GF-D8 (cell line): ENCODE measurements around the gene PTPN3.
"Not testable (repeated sequence)": the region's sequence is repeated elsewhere in the genome, so short reads cannot be mapped to it uniquely, and the experiment has no call there.

Experiments used
- DNase-seq: peaks from one replicate; lab custom pipeline; 2025; lab: John Stamatoyannopoulos, UW

PTPN3 gene

DNA sequence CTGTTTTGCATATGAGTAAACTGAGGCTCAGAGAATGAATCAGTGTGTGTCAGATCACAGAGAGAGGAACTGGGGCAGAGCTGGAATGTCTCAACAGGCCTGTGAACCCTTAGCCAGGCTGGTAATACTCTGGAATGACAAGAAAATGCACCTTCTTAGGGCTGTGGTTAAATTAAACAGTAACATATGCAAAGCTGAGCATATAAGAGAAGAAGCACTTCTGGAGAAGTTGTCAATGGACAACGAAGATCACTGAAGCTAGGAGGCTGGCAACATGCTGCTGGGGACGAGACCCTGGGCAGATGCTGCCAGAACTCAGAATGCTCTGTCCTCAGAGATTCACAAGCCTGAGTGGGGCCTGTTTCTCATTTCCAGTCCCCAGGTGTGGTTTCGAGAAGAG is 112.6 kb downstream of the PTPN3 start:
- DNase-seq = no peak

DNA sequence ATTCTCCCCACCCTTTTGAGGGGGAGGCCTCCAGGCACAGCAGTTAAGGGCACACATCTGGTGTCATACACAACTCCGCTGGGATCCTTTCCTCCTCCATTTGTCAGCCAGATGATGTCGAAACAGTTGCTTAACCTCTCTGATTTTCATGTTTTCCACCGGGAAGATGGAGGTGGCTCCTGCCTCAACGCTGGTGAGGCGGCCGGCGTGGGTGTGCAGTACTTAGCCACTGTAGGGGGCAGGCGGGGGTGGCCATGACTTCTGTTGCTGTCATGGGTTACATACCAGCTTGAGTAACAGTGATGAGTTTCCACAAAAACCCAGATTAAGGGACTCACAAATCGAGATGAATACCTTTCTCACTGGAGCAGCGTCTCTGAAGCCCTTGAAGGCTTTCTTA is 114.2 kb downstream of the PTPN3 start:
- no peak for DNase-seq

DNA sequence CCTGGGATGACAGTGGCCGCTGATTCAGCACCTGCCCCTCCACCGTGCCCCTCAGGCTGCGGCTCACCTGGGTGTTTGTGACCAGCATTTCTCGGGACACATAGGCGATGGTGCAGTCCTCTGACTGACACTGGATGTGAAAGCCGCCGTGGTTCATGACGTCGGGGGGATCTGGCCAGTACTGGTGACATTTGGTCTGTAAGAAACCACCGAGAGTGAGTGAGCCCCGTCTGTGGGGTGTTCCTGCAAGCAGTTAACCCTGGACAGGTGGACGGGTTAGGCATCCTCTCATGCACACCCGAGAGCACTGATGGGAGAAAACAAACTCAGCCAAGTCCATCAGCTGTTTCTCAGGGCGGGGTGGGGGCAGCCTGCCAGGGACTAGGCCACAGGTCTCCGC is 114.8 kb downstream of the PTPN3 start:
- DNase-seq = no peak

DNA sequence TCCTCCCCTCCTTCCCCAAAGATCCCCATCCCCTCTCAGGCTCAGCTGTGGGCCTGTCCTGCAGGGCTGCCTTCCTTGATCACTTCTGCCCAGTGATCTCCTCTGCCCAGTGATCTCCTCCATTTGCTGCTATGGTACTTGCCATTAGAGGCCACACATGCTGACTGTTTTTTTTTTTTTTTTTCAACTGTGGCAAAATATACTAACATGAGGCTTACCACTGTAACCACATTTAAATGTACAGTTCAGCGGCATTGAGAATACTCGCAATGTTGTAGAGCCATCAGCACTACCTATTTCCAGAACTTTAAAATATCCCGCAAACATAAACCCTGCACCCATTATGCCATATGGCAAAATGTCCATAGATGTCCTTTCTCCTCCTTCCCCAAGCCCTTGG is 115.5 kb downstream of the PTPN3 start:
- DNase-seq = no peak

DNA sequence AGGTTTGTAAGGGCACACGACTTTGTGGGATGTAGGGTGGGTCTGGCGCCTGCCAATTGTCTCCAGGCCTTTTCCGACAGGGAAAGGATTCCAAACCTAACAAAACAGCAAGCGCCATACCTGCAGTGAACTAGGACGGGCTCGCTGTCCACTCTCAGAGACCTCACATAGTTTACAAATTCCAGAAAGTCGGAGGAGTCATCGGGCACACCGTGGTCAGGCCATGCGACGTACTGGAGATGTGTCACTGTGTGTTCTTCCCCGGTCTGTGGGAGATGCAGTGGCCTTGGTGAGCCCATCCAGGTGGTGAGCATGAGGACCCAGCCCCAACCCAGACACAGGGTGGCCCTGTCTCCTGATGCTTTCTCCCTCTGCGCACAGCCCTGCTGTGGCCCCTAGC is 115.9 kb downstream of the PTPN3 start:
- no peak for DNase-seq

DNA sequence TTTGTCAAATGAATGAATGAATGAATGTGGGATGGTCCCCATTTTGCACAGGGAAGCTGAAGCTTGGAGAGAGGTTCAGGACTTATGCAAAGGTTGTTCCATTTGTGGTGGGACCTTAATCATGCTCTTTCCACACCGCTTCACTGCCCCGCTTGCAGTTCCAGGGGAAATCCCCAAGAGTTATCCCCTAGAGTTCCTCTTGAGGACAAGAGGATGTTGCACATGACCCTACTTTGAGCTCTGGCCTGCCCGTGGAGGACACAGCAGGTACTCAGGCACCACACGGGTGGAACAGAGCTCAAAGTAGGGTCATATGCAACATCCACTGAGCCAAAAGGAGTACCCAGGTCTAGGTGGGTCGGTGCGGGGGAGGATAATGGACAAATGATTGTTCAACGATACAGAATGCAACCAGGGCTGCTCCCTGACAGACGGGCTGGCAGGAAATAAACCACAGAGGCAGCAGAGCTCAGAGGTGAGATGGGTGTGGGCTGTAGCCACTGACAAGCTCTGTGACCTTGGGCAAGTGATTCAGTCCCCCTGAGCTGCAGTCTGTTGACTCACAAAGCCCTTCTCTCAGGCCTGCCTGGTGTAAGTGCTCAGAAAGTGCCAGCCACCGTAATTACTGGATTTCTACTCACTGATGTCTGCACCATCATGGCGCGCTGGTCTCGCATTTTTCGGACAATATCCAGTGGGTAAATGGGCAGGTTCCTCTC is 116.9 kb downstream of the PTPN3 start:
- no peak for DNase-seq

DNA sequence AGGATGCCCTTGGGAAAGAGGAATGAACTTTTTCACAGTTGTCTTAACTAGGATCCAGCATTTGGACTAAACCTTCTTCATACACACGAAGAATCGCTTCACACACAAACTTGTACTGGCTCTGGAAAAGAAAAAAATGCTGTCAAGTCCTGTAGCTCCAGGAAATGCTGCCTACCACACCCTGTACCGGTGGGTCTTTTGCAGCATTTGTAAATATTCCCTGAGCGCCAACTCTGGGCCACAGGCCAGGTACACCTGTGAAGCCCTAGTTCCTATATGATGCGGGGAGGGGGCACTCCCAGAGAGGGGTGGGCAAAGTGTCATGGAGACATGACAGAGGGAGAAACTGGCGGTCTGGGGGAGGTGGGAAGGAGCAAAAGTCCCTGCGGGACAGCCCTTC is 118.6 kb downstream of the PTPN3 start:
- no peak for DNase-seq

DNA sequence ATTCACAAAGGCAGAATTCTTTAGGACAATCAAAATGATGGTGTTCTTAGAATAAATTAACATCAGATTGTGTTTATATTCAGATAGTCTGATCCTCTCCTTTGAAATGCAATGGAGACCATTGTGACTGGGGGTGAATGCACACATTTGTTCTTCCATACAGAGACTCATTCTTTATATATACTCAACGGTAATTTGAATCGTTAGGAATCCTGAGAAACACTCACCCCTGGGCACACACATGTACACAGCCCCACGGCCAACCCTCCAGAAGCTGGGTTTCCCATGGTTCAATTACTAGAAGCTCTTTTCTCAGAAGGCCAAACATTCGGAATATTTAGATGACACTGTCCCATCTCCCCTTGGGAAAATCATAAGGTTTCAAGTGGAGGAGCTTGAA is 119.8 kb downstream of the PTPN3 start:
- DNase-seq = no peak

DNA sequence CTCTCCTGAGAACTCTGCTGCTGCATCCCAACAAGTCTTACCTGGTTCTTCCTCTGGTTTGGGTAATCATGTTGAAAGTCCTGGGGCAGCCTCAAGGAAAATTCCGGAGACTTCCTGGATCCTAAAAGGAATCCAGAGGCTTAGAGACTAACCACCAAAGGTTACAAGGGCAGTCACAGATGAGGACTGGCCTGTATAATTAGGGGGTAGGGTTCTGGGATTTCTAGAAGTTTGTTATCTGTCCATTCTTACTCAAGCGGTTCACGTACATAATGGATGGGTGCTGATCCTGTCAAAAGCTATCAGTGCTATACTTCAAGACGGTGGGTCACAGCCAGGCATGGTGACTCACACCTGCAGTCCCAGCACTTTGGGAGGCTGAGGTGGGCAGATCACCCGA is 125.9 kb downstream of the PTPN3 start:
- no peak for DNase-seq

DNA sequence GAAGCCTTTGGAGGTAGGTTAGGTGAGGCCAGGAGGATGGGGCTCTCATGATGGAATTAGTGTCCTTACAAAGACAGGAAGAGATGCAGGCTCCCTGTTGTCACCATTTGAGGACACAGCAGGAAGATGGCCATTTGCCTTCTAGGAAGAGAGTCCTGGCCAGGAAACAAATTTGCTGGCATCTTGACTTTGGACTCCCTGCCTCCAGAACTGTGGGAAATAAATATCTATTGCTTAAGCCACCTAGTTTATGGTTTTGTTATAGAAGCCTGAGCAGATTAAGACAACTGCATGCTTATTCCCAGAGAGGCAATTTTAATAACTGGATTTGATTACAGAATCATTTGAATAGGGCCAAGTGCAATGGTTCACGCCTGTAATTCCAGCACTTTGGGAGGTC is 126.7 kb downstream of the PTPN3 start:
- DNase-seq = no peak

DNA sequence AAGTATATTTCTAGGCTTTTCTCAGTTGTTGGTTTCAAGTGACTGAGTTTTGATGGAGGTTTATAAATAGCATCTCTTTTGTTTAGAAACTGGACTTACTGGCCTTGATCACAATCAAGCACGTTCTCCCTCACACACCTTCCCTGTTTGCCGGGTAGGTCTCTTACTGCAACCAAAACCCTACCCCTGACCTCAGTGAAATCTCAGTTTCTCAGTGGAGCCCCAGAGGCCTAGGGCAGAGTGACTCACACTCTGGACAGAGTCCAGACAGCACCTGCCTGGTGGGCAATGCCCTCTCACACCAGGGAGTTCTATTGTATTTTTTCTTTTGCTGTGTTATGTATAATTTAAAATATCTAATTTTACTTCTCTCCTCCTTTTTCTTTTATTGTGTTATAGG is 128.8 kb downstream of the PTPN3 start:
- DNase-seq = no peak

DNA sequence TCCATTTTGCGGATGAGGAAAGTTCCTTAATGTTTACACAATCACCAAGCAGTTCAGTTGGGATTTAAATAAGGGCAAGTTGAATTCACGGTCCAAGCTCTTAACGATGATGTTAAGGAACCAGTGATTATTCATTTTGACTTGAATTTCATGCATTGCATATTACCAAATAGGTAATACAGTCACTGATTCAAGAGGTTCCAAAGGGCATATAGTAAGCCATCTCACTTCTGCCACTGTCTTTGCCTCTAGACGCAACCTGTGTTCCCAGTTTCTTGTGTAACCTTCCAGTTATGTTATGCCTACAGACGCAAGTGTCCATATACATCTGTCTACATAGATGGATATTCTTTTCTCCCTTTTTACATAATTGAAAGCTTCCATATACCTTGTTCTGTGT is 137.3 kb downstream of the PTPN3 start:
- DNase-seq = no peak

DNA sequence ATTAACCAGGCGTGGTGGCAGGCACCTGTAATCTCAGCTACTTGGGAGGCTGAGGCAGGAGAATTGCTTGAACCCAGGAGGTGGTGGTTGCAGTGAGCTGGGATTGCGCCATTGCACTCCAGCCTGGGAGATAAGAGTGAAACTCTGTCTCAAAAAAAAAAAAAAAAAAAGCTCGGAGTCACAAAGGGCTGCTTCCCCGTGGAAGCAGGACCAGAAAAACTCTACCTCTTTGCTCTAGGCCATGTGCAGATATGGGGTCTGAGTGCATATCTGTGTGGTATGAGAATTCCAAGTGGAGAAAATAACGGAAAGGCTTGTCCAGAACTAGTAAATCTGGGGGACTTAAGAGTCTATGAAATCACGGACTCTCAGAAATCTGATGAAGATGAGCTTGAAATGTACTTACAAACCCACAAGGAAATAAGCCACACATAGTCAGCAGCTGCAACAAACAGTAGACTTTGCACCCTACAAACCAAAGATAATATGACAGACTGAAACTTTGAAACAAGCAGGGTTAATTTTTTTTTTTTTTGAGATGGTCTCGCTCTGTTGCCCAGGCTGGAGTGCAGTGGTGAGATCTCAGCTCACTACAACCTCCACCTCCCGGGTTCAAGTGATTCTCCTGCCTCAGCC is 139.0 kb downstream of the PTPN3 start:
- not testable (repeated sequence) for DNase-seq

DNA sequence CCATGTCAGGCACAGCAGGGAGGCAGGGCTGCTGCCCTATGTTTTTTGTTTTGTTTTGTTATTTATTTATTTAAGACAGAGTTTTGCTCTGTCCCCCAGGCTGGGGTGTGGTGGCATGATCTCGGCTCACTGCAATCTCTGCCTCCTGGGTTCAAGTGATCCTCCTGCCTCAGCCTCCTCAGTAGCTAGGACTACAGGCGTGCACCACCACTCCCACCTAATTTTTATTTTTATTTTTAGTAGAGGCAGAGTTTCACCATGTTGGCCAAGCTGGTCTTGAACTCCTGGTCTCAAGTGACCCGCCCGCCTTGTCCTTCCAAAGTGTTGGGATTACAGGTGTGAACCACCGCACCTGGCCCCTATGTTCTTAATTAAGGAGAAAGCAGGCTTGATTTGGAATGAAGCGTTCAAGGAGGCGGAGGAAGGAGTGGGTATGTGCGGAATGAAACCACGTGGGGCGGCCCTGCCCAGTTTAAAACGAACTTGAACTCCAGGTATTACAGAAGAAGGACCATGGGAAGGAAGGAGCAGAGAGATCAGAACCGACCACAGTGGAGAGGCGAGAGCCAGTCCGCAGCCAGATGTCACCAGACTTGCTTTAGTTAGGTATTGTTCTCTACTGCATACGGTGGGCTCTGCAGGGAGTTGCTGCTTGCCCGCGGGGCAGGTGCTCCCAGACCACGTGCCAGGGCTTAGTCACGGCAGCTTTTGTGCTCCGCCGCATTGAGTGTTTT is 142.4 kb downstream of the PTPN3 start:
- no peak for DNase-seq

DNA sequence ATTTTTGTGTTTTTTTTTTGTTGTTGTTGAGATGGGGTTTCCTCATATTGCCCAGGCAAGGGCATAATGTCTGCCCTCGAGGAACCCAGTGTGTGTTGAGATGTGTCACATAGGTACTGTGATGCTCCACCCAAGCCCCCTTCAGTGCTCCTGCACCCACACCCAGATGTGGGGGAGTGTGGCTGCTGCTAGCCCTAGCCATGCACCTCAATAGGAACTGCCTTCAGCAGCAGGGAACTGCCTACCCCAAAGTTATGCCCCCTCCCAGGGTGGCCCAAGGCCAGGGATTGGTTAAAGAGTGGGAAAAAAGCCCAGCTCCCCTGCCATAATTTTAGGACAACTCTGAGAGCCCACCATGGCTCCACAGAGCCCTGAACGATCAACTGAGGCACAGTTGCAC is 143.9 kb downstream of the PTPN3 start:
- no peak for DNase-seq

DNA sequence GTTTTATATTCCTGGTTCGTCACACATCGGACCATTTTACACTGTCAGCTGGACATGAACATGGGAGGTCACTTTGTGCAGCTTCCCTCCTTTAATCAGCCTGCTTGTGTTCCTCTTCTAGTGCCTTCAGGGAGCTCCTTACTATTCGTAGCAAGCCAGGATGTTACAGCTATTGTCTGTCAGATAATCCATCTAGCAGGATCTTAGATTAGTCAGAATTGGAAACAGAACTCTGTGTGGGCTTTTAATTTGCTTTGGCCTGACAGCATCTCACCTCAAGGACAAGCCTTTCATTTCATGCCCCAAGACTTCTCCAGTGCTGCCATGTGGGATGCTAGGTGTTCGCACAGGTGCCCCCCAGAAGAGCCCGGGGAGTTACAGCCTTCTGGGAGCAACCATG is 147.1 kb downstream of the PTPN3 start:
- no peak for DNase-seq

DNA sequence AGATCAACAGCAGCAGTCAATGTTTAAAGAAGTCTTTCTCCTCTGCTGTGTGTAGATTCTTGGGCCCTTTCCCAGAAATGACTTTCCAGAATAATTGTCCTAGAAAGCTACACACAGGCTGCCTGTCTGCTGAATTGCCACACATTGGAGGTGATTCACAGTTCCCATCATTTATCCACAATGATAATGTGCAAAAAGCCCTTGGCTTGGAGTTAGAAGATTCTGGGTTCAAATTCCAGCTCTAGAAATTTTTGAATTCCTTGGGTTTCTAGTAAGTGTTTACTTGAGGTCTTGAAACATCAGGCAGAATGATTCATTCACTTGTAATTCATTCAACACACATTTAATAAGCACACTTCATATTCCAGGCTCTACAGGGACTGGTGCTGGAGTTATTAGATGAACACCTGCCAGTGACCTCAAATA is 148.7 kb downstream of the PTPN3 start:
- no peak for DNase-seq

DNA sequence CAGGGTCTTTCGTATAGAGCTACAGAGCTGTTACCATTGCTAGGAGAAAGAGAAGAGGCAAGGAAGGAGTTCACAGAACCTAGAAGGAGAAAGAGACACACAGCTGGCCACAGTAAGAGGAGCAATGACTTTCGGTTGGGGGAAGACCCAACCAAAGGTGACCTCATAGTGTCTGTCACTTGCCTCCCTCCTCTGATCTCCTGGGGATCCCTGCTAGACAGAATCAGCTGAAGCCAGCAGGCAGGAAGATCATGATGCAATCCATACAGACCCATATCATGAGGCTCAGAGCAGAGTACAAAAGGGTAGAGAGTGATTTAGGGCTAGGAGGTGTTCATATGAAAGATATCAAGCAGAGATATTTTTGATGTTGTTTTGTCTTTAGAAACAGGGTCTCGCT is 151.2 kb downstream of the PTPN3 start:
- no peak for DNase-seq

DNA sequence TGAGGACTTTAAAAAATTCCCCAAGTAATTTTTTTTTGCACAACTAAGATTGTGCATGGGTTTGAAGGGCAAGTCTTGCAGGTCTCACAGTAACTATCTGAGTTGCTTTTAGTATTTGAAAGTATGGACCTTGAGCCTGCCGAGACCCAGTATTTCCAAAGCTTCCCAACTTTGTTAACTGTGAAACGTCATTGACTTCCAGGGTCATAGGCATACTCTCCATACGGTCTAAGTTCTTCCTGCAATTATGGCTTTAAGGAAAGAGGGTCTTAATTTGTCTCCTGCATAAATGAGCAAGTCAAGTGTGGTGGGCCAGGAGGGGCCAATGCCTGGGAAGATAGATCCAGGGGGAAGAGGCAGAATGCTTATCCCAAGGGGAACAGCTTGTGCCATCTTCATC is 153.2 kb downstream of the PTPN3 start:
- DNase-seq = no peak

DNA sequence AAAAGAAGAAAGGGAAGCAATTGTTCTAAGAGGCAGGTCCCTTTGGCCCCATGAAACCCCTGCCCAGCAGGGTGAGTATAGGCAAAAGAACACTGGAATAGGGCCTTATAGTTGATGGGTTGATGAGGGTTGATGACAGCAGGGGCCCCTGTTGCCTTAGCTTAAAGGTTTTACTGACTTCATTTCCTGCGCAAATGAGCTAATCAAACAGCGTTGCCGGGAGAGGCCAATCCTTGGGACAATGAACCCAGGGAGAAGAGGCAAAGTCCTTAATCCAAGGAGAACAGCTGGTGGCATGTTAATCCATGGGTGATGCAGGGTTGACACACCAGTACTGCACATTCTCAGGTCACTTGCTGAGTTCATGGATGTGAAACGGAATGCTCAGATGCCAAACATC is 155.2 kb downstream of the PTPN3 start:
- DNase-seq = no peak

DNA sequence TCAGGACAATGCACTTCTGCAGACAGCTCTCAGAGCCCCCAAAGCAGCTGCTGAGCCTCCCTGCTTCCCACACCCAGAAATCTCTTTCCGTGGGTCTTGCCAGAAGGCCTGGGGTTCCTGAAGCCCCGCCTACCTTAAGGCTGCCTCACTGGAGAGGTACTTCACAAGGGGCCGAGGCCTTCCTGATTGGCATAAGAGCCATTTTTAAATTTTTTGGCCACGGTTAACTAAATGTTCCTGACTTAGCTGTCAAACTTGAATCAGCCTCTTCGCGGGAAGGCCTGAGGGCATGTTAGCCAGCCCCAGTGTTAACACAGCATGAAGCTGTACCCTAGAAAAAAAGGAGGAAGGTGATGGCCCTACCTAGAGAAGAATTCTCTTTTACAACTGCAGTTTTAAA is 156.5 kb downstream of the PTPN3 start:
- DNase-seq = no peak

DNA sequence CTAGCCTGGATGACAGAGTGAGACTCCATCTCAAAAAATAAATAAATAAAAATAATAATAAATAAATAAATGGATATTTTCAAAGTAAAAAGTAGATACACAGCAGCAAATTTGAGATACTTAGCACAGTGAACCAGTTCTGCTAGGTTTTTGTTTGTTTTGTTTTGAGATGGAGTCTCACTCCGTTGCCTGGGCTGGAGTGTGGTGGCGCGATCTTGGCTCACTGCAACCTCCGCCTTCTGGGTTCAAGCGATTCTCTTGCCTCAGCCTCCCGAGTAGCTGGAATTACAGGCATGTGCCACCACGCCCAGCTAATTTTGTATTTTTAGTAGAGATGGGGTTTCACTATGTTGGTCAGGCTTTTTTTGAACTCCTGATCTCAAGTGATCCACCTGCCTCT is 157.1 kb downstream of the PTPN3 start:
- not testable (repeated sequence) for DNase-seq

DNA sequence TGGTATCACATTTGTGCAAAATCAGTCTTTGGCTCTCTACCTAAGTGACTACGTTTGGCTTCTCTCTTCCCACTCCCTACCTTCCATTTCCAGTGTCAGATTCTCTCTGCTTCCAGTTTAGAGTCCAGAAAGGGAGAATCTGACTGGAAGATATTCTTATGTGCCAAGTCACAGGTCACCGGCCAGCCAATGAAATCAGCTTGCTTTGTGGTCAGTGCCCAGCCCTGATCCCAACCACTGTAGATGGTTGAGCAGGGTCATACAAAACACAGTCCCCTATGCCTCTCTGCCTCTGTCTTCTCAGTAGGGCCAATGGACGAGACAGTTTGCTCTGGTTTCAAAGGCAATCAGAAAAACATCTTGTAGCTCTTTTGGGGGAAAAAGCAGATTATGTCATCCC is 161.7 kb downstream of the PTPN3 start:
- no peak for DNase-seq
